Measurements from ENCODE around the gene ZNF14. TPM values are rescaled to one million over a fixed set of nuclear protein-coding genes. Genes with fewer than 3 reads are reported as not detected.
"Not testable (repeated sequence)": the region's sequence is repeated elsewhere in the genome, so short reads cannot be mapped to it uniquely, and the experiment has no call there.

The ZNF14 gene
- total RNA-seq, 1 experiment from 2014 or later, result 5.0 TPM

DNA sequence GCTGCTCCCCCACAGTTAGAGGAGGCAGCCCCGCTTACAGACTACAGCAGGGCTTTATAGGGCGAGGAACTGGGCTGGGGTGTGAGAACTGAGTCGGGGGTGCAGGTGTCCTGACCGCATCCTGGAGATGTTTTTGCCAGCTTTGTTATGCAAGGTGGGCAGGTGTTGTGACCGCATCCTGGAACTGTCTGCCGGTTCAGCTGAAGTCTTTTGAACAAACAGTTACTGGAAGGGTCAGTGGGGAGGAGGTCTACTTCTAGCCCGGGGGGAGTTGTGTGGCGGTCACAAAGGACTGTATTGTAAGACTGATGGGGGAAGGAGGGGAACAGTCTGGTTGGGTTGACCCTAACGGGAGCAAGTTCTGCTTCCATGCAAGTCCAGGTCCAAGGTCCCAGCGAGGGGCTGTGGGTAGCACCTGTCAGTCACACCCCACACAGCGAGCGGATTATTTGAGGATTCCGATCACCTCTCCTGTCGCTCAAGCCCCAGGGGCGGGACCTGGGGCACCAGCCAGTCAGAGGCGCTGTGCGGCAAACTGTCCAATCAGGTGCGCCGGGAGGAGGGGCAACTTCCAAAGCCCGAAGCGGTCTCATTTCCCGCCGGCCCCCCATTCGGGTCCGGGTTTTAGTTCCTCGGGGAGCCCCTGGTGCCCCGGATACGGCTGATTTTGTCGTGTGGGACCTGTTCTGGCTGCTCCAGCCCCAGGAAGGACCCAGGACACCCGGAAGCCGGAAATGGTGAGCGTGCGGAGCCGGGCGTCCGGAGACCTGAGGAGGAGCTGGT is 64.5 kb downstream of the ZNF14 start, which contains the start of gene ZNF101:
Gene ZNF101, plus strand, starts transcription at position 610 of the 783 bp plus-strand sequence. Its CDS starts 125 bp downstream, at position 735.
- Histone ChIP-seq H3K27me3 (no peaks in the 10 kb centered on the region), H3K9me3 (peaks cover 21% of the 10 kb centered on the region)
- peak; percentile 97 for DNase-seq

DNA sequence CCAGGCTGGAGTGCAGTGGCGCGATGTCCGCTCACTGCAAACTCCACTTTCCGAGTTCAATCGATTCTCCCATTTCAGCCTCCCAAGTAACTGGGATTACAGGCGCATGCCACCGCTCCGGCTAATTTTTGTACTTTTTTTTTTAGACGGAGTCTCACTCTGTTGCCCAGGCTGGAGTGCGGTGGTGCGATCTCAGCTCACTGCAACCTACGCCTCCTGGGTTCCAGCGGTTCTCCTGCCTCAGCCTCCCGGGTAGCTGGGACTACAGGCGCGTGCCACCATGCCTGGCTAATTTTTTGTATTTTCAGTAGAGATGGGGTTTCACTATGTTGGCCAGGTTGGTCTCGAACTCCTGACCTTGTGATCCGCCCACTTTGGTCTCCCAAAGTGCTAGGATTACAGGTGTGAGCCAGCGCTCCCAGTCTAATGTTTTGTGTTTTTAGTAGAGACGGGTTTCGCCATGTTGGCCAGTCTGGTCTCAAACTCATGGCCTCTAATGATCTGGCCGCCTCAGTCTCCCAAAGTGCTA is 67.4 kb downstream of the ZNF14 start:
- not testable (repeated sequence) for H3K4me3 ChIP-seq, H3K27me3 ChIP-seq, DNase-seq
- Histone ChIP-seq H3K36me3 (peaks cover 33% of the 10 kb centered on the region), H3K9me3 (peaks cover 16% of the 10 kb centered on the region)

More for the DNA sequence above, 64.5 kb downstream of the ZNF14 start, which contains the start of gene ZNF101:
- Histone ChIP-seq H3K36me3 (peaks cover 20% of the 10 kb centered on the region), H3K4me3 (peak within 1 kb of the TSS; percentile 91)

DNA sequence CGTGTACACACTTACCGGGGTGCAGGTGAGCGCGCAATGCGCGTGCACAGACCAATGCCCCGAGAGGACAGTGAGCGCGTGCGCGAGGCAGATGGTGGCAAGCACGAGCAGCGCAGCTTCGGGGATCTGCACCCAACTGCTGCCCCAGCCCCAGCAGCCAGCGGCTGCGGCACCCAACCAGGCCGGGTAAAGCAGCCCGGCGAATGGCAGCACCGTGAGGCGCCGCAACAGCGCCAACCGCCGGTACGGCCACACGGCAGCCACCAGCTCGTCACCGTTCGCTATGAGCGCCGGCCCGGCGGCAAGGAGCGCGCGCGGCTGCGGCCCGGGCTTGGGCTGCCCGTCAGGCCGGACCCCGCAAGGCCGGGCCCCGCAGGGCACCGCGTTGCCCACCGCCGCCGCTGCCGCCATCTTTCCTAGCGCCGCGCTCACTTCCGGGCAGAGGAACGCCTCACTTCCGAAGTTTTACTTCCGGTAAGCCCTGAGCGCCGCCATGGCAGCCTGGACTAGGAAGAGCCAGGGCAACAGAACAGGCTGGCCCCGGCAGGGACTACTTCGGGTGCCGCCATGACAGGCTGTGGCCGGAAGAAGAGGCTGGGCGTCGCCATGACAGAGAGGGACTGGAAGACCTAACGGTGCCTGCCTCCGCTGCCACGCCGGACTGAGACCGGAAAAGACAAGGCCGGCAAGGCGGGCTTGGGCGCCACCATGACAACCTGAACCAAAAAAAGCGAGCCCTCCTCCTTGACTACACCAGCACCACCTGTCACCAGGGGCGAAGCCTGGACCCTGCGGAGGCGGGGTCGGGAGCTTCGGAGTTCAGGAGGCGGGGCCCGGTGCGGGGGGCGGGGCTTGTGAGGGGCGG is 69.4 kb downstream of the ZNF14 start, which contains the start of gene ATP13A1:
Gene ATP13A1, minus strand, starts transcription at position 421 of the 865 bp plus-strand sequence. Its CDS starts 10 bp downstream, at position 411.
- Histone ChIP-seq H3K27me3 (no peaks in the 10 kb centered on the region), H3K36me3 (peaks cover 45% of the 10 kb centered on the region), H3K4me3 (peak within 1 kb of the TSS; percentile 84), H3K9me3 (peaks cover 2% of the 10 kb centered on the region; the same call in 1 of the 2 replicates)
- DNase-seq, result peak; percentile 99

DNA sequence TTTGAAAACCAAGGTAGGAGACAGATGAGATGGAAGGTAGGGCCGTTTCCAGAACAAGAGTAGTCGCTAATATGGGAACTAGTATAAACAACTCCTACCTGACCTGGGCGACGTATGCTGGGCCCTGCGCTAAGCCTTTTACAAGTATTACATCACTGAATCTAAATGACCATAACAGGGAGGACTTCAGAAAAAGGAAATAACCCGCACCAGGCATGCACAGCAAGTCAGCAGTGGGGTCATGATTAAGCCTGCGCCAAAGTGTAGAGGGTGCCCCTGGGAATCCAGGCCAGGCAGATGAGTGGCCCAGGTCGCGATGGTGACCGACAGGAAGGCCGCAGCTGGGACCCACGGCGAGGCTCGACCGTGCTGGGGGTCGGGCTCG is 70.0 kb downstream of the ZNF14 start:
- DNase-seq, result no peak
- peaks cover 2% of the 10 kb centered on the region; the same call in 1 of the 2 replicates for H3K9me3 ChIP-seq
- H3K36me3 ChIP-seq, result peaks cover 51% of the 10 kb centered on the region
- H3K4me3 ChIP-seq, result peak overlapping the region; percentile 84
- H3K27me3 ChIP-seq, result no peaks in the 10 kb centered on the region

DNA sequence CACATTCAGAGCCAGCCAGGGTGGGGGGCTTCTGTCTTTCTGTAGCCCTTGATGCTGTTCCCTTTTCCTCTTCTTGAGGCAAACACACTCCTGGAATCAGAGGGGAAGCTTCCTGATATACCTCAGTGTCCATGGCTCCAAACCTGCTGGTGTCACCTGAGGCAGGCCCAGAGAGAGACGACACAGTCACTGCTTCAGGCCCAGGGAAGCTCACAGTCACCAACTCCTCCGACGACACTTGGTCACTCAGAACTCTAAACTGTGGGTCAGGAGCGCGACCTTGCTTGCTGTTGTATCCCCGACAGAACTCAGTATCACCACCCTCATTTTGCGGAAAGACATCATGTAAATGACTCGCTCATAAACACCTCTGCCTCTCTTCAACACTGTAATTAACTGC is 70.6 kb downstream of the ZNF14 start:
- H3K4me3 ChIP-seq, result peak overlapping the region; percentile 84
- no peaks in the 10 kb centered on the region for H3K27me3 ChIP-seq
- no peak for DNase-seq
- H3K36me3 ChIP-seq, result peaks cover 56% of the 10 kb centered on the region
- H3K9me3 ChIP-seq, result peaks cover 2% of the 10 kb centered on the region; the same call in 1 of the 2 replicates

DNA sequence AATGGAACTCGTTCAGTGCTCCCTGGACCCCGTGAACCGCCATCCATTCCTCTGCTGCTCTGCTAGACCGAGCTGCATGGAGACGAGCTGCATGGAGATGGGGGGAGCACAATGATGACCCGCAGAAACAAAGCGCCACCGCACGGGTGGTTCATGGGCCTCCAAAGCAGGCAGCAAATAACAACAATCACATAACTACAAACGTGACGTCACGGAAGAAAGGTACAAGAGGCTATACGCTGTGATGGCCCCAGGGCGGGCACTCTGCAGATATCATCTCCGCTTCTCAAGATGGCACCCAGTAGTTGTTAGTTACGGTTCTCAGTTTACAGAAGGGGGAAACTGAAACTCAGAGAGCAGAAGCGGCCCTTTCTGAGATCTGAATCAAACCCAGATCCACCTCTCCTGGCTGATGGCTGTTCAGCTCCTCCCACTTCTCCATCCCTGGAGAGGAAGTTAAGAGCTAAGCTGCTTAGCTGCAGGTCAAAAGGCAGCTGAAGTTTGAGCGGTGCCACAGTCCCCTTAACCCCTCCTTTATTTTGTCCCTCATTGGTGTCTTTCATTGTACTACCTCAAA is 71.1 kb downstream of the ZNF14 start:
- H3K27me3 ChIP-seq, result no peaks in the 10 kb centered on the region
- peak overlapping the region; percentile 84; the same call in 1 of the 2 replicates for H3K4me3 ChIP-seq
- no peak for DNase-seq
- H3K36me3 ChIP-seq, result peaks cover 62% of the 10 kb centered on the region
- peaks cover 2% of the 10 kb centered on the region; the same call in 1 of the 2 replicates for H3K9me3 ChIP-seq

DNA sequence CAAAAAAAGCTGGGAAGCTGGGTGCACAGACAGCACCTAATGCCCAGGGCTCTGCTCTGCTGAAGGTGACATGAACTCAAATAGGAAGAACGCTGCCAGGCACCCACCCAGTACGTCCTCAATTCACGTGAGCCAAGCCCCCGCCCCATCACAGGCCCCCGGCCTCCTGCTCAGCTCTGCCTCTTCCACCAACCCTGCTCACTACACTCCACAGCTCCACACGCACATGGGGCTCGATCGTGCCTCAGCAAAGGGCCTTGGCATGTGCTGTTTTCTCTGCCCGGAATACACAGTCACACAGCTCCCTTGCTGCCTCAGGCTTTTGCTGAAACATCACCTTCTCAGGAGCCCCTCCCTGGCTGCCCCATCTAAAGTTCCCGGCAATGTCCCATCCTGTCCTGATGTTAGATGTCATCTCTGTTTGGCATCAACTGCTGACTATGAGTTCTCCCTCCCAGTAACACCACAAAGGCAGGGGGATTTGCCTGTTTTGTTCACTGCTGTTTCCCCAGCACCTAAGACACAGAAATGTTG is 71.7 kb downstream of the ZNF14 start:
- no peak for DNase-seq
- Histone ChIP-seq H3K36me3 (peaks cover 67% of the 10 kb centered on the region), H3K9me3 (peaks cover 2% of the 10 kb centered on the region; the same call in 1 of the 2 replicates), H3K27me3 (no peaks in the 10 kb centered on the region), H3K4me3 (no peak overlapping the region)

Other genes starting within 250 kb of the ZNF14 start
- 9.0 TPM in 1 of 2 replicates, not detected in the other for gene TSSK6, start 217.6 kb downstream of the ZNF14 start, total RNA-seq (2014; rRNA removed; shearing (Covaris generic); ENCODE audit: low replicate concordance)
- 152 and 344 TPM in 2 replicates for gene NDUFA13, start 216.9 kb downstream of the ZNF14 start, total RNA-seq (2014; rRNA removed; shearing (Covaris generic); ENCODE audit: low replicate concordance)
- gene YJEFN3, start 204.2 kb downstream of the ZNF14 start, total RNA-seq (2014; rRNA removed; shearing (Covaris generic); ENCODE audit: low replicate concordance), result 3.1 and 4.8 TPM in 2 replicates
- 0.66 and 1.1 TPM in 2 replicates for gene CILP2, start 194.8 kb downstream of the ZNF14 start, total RNA-seq (2014; rRNA removed; shearing (Covaris generic); ENCODE audit: low replicate concordance)
- 2.4 and 15.5 TPM in 2 replicates for gene PBX4, start 114.4 kb downstream of the ZNF14 start, total RNA-seq (2014; rRNA removed; shearing (Covaris generic); ENCODE audit: low replicate concordance)
- gene LPAR2, start 104.9 kb downstream of the ZNF14 start, total RNA-seq (2014; rRNA removed; shearing (Covaris generic); ENCODE audit: low replicate concordance), result 0.79 TPM in 1 of 2 replicates, not detected in the other
- 2.7 and 12.4 TPM in 2 replicates for gene GMIP, start 89.5 kb downstream of the ZNF14 start, total RNA-seq (2014; rRNA removed; shearing (Covaris generic); ENCODE audit: low replicate concordance)
- 30.6 and 70.8 TPM in 2 replicates for gene ATP13A1, start 69.4 kb downstream of the ZNF14 start, total RNA-seq (2014; rRNA removed; shearing (Covaris generic); ENCODE audit: low replicate concordance)
- gene ZNF101, start 64.3 kb downstream of the ZNF14 start, total RNA-seq (2014; rRNA removed; shearing (Covaris generic); ENCODE audit: low replicate concordance), result 7.1 and 18.0 TPM in 2 replicates
- gene ZNF506, start 88.6 kb upstream of the ZNF14 start, total RNA-seq (2014; rRNA removed; shearing (Covaris generic); ENCODE audit: low replicate concordance), result 1.0 and 9.6 TPM in 2 replicates
- gene ZNF253, start 132.8 kb upstream of the ZNF14 start, total RNA-seq (2014; rRNA removed; shearing (Covaris generic); ENCODE audit: low replicate concordance), result 1.1 and 4.3 TPM in 2 replicates
- 2.0 and 8.2 TPM in 2 replicates for gene ZNF93, start 167.8 kb upstream of the ZNF14 start, total RNA-seq (2014; rRNA removed; shearing (Covaris generic); ENCODE audit: low replicate concordance)

All from MG63 (cell line).